Mucosa of descending colon (tissue), 3 donors: ENCODE data around the gene TMEM89. TPM values are rescaled to one million over a fixed set of nuclear protein-coding genes. Genes with fewer than 3 reads are reported as not detected.

ENCODE experiments used
- ATAC-seq: fragments of 200-7000 bp; cut with Tn5 transposase; one replicate; pipeline ENCODE4 v1.9.1; 2020; ENCODE audit warnings: mild to moderate bottlenecking, moderate library complexity
- DNase-seq, 3 donors: peaks; one replicate each; pipeline ENCODE4 v3.0.0-alpha.2; 2020
- H3K36me3 ChIP-seq: fragments of 200-600 bp; one replicate; pipeline ENCODE4 v1.8.0; 2021; ENCODE audit warnings: low read depth, mild to moderate bottlenecking
- H3K4me1 ChIP-seq: fragments of 200-600 bp; one replicate; pipeline ENCODE4 v1.8.0; 2021; ENCODE audit warnings: low read depth, mild to moderate bottlenecking
- H3K4me3 ChIP-seq: fragments of 200-600 bp; one replicate; pipeline ENCODE4 v1.8.0; 2021; ENCODE audit warnings: mild to moderate bottlenecking
- H3K9me3 ChIP-seq: fragments of 200-600 bp; one replicate; pipeline ENCODE4 v1.8.0; 2021; ENCODE audit warnings: mild to moderate bottlenecking
- CTCF ChIP-seq: fragments of 200-600 bp; IDR thresholded peaks from one replicate; pipeline ENCODE4 v1.8.0; 2022; ENCODE audit warnings: antibody characterized with exemption, mild to moderate bottlenecking
- intact Hi-C, 2 donors: fragments of 100-400 bp; cut with DNase I in 1 of 2; cut with micrococcal nuclease in 1 of 2; formaldehyde crosslinking; loops; one replicate each; pipeline versions ENCODE4 v1.11.0 to v1.11.1; 2022; cut with DNase I, micrococcal nuclease
- total RNA-seq, 3 donors: library from RNA; stranded (reverse); fragmentation: NEBNext Ultra II Directional in 2 of 3; extraction: Animal tissue kit (Norgen Biotek cat#: 25700) in 2 of 3; gene quantifications; one replicate each; pipeline versions ENCODE4 v1.2.1 to v1.2.4, GENCODE V29; 2021 to 2023
- donor health status: DM: no; HTN: no; CAD: no; lungs with moderate emphysema.
- donor health status: DM: no; HTN: no; CAD: no.
- donor health status: DM: no; HTN: yes; CAD: no.

Gene TMEM89
- total RNA-seq, 3 donors from 2014 or later, result 0.65 to 1.1 TPM; not detected in 1

- Histone ChIP-seq H3K4me1 (peaks cover 7% of the 10 kb centered on the region), H3K4me3 (no peak overlapping the region), H3K9me3 (no peaks in the 10 kb centered on the region), H3K36me3 (no peaks in the 10 kb centered on the region)
- intact Hi-C loops, result no loop called here
- TF ChIP-seq CTCF, result no peak
- DNase-seq (no peak), ATAC-seq (no peak)
Observed at GRCh38 chr3:48639944-48640606, 18.5 kb upstream of the TMEM89 start.

DNA sequence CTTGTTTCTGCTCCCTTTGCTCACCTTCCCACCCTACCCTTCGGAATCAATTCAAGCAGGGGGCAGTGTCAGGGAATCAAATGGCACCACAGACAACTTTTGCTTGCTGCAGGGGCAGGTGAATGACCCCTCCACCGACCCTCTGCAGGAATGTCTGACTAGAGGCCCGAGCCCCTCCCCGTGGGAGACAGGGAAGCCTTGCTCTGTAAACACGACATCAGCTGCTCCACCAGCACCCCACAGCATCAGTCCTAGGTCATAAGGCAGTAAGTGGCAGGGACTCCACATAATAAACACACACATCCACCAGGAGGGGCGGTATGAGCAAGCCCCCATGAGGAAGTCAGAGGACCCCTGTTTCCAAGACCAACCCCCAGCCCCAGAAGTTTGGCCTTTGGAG lies 15.7 kb upstream of the TMEM89 start:
- no peak for TF ChIP-seq CTCF
- Histone ChIP-seq H3K9me3 (no peaks in the 10 kb centered on the region), H3K4me1 (peaks cover 19% of the 10 kb centered on the region), H3K4me3 (no peak overlapping the region), H3K36me3 (no peaks in the 10 kb centered on the region)
- intact Hi-C loops, result no loop called here
- ATAC-seq, result no peak
- no peak for DNase-seq

DNA sequence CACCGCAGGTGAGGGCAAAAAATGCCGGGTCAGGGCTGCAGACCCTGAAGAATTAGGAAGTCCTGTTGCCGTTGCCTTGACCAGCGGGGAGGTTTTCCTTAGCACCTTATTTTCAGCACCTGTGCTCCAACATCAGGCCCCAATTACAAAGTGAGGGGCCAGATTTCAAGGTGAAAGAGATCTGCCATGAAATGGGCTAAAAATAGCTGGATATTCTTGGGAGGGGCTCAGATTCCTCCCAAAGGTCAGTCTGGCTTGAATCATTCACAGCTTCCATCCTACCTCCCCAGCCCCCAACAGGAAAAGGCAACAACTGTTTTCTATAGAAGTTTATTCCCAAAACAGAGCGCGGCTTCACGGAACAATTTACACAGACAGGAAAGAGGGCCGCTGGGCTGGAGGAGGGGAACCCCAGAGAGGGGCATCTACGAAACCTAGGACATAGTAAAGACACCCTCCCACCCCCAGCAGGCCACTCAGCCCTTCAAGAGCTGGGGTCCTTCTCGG lies 14.6 kb upstream of the TMEM89 start:
- TF ChIP-seq CTCF, result no peak
- Histone ChIP-seq H3K4me3 (peak overlapping the region; percentile 96), H3K36me3 (no peaks in the 10 kb centered on the region), H3K9me3 (no peaks in the 10 kb centered on the region), H3K4me1 (peaks cover 19% of the 10 kb centered on the region)
- ATAC-seq (no peak), DNase-seq (no peak)
- intact Hi-C loops, result no loop called here

- no peaks in the 10 kb centered on the region for H3K9me3 ChIP-seq
- H3K4me3 ChIP-seq, result peak within 1 kb of the TSS; percentile 96
- ATAC-seq, result peak; percentile 96
- peaks cover 19% of the 10 kb centered on the region for H3K4me1 ChIP-seq
- peak; percentile 98 to 99 (median 99) for DNase-seq
- intact Hi-C loops, result no loop called here
- H3K36me3 ChIP-seq, result no peaks in the 10 kb centered on the region
- TF ChIP-seq CTCF, result peak; percentile 9
Observed at GRCh38 chr3:48635222-48636021, 13.9 kb upstream of the TMEM89 start, which contains the start of gene SLC26A6. Gene SLC26A6, minus strand, starts transcription at chr3:48635461. Its CDS starts 68 bp downstream, at chr3:48635393.

DNA sequence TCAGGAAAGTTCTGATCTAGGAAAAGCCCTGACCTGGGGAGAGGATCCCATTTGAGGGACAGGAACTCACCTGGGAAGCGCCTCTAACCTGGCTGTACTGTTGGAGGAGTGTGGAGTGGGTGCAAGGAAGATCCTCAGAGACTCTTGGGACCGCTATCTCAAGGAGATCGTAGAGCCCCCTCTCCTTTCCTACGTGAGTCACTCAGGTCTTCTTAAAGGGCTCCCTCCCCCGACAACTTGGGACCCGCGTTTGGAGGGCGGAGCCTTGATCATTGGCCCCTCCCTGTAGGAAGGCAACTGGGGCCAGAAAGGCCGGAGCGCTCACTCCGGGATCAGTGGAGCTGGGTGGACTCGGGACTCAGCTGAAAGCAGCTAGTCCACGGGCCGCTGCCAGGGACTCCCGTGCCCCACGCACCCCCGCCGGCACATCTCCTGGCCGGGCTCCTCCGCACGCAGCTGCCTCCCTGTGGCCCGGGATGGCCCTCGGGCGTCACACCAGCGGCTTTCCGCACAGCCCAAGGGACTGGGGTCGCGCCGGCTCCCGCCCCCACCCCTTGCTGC lies 13.2 kb upstream of the TMEM89 start:
- peak overlapping the region; percentile 96 for H3K4me3 ChIP-seq
- no peaks in the 10 kb centered on the region for H3K36me3 ChIP-seq
- no peaks in the 10 kb centered on the region for H3K9me3 ChIP-seq
- DNase-seq, result peak; percentile 77 to 82 (median 80)
- ATAC-seq, result peak; percentile 64
- intact Hi-C loops, result no loop called here
- peaks cover 19% of the 10 kb centered on the region for H3K4me1 ChIP-seq
- TF ChIP-seq CTCF, result no peak
